Measurements from ENCODE around the gene ACOX3. TPM values are rescaled to one million over a fixed set of nuclear protein-coding genes. Genes with fewer than 3 reads are reported as not detected.
A peak's percentile ranks its signal among the peaks of the same experiment; 100 is the strongest.

ACOX3 gene
- total and polyA plus RNA-seq, 4 donors = 15.6 to 32.2 (median 21.5) TPM

- Histone ChIP-seq H3K4me1 (ENCODE audit: control insufficient read depth in 5 of 5, insufficient read depth in 5 of 5, low read length in 5 of 5) (peaks cover 0 to 19% (median 2%) of the 10 kb centered on the region in 5 donors), H3K36me3 (ENCODE audit: control insufficient read depth in 4 of 4, insufficient read depth in 4 of 4, low read length in 4 of 4) (no peaks in the 10 kb centered on the region), H3K4me3 (no peak overlapping the region), H3K9me3 (ENCODE audit: control insufficient read depth in 4 of 4, insufficient read depth in 3 of 4, low read length in 3 of 4) (peaks cover 0 to 5% (median 0%) of the 10 kb centered on the region in 4 donors), H3K27me3 (ENCODE audit: control insufficient read depth in 3 of 3, insufficient read depth in 3 of 3, low read length in 2 of 3) (no peaks in the 10 kb centered on the region), H3K27ac (ENCODE audit: low read depth in 1 of 2, low read length in 1 of 2) (no peak overlapping the region), H3K9ac (ENCODE audit: insufficient read depth in 1 of 2, low read length in 2 of 2) (no peak overlapping the region)
- 60 to 72% methylated on average over 4 of the region's 4 CpGs for WGBS, 2 donors
- TF ChIP-seq CTCF (IDR thresholded peaks at IDR 0.05; ENCODE audit: control extremely low read depth, extremely low read depth) = no peak
- no peak for ATAC-seq (ENCODE audit: insufficient read depth, low FRiP score)
- DNase-seq = peak in 2 of 3 donors; percentile 19 to 52
These were observed 102.1 kb downstream of the ACOX3 start for GRCh38 chr4:8338351-8338961.

GRCh38 chr4:8336412-8337075 lies 104.0 kb downstream of the ACOX3 start:
- H3K27ac ChIP-seq (ENCODE audit: low read depth in 1 of 2, low read length in 1 of 2) = no peak overlapping the region
- 66 to 78% methylated on average over 7 of the region's 7 CpGs for WGBS, 2 donors
- DNase-seq (no peak), ATAC-seq (ENCODE audit: insufficient read depth, low FRiP score) (no peak)
- TF ChIP-seq CTCF (IDR thresholded peaks at IDR 0.05; ENCODE audit: control extremely low read depth, extremely low read depth) = no peak
- no peak overlapping the region for H3K9ac ChIP-seq (ENCODE audit: insufficient read depth in 1 of 2, low read length in 2 of 2)
- no peaks in the 10 kb centered on the region for H3K27me3 ChIP-seq (ENCODE audit: control insufficient read depth in 3 of 3, insufficient read depth in 3 of 3, low read length in 2 of 3)
- H3K4me1 ChIP-seq (ENCODE audit: control insufficient read depth in 5 of 5, insufficient read depth in 5 of 5, low read length in 5 of 5) = peaks cover 0 to 11% (median 1%) of the 10 kb centered on the region in 5 donors
- H3K9me3 ChIP-seq (ENCODE audit: control insufficient read depth in 4 of 4, insufficient read depth in 3 of 4, low read length in 3 of 4) = peaks cover 0 to 5% (median 0%) of the 10 kb centered on the region in 4 donors
- no peaks in the 10 kb centered on the region for H3K36me3 ChIP-seq (ENCODE audit: control insufficient read depth in 4 of 4, insufficient read depth in 4 of 4, low read length in 4 of 4)
- no peak overlapping the region for H3K4me3 ChIP-seq

- Histone ChIP-seq H3K4me1 (ENCODE audit: control insufficient read depth in 5 of 5, insufficient read depth in 5 of 5, low read length in 5 of 5) (peaks cover 0 to 7% (median 0%) of the 10 kb centered on the region in 5 donors), H3K27me3 (ENCODE audit: control insufficient read depth in 3 of 3, insufficient read depth in 3 of 3, low read length in 2 of 3) (no peaks in the 10 kb centered on the region), H3K27ac (ENCODE audit: low read depth in 1 of 2, low read length in 1 of 2) (no peak overlapping the region), H3K9me3 (ENCODE audit: control insufficient read depth in 4 of 4, insufficient read depth in 3 of 4, low read length in 3 of 4) (peaks cover 0 to 5% (median 0%) of the 10 kb centered on the region in 4 donors), H3K9ac (ENCODE audit: insufficient read depth in 1 of 2, low read length in 2 of 2) (no peak overlapping the region), H3K4me3 (no peak overlapping the region), H3K36me3 (ENCODE audit: control insufficient read depth in 4 of 4, insufficient read depth in 4 of 4, low read length in 4 of 4) (no peaks in the 10 kb centered on the region)
- 95% methylated on average over 2 of the region's 2 CpGs for WGBS, 2 donors
- no peak for TF ChIP-seq CTCF (IDR thresholded peaks at IDR 0.05; ENCODE audit: control extremely low read depth, extremely low read depth)
- no peak for DNase-seq
- no peak for ATAC-seq (ENCODE audit: insufficient read depth, low FRiP score)
These were observed 104.7 kb downstream of the ACOX3 start for GRCh38 chr4:8335848-8336247.
